OCI-LY7 (cell line): ENCODE measurements around the gene GID8. TPM values are rescaled to one million over a fixed set of nuclear protein-coding genes. Genes with fewer than 3 reads are reported as not detected.

Experiments
- BruUV-seq: library from RNA; stranded (reverse); fragments of 400-500 nt; replicated peaks from 2 replicates; lab custom pipeline; 2021; lab: Mats Ljungman, UMichigan
- CTCF ChIA-PET: fragments of 300-600 bp; sonication (Branson Sonifier 250); formaldehyde crosslinking; loops from one replicate; lab custom pipeline; 2022; ENCODE audit warnings: antibody characterized with exemption; ENCODE audit not compliant: unreplicated experiment; lab: Charles Lee
- POLR2A ChIA-PET: fragments of 300-600 bp; sonication (Branson Sonifier 250); formaldehyde crosslinking; loops from one replicate; lab custom pipeline; 2022; ENCODE audit warnings: antibody characterized with exemption; lab: Charles Lee
- DNase-seq: peaks from one replicate; pipeline ENCODE4 v3.0.0-alpha.2; 2015; ENCODE audit warnings: low spot score
- H2AFZ ChIP-seq: fragments of 200-600 bp; sonication (generic), shearing (Covaris generic); 2 replicates; pipeline ENCODE4 v1.6.1; 2014; ENCODE audit warnings: mild to moderate bottlenecking, antibody characterized with exemption, low read length, moderate library complexity
- H3K27ac ChIP-seq: fragments of 200-600 bp; sonication (generic); 2 replicates; pipeline ENCODE4 v1.5.1; 2014; ENCODE audit warnings: mixed run types, low read depth, mild to moderate bottlenecking, moderate library complexity, low read length, inconsistent platforms; ENCODE audit not compliant: poor library complexity, severe bottlenecking
- H3K36me3 ChIP-seq: fragments of 200-600 bp; sonication (generic); 2 replicates; pipeline ENCODE4 v1.6.1; 2014; ENCODE audit warnings: mild to moderate bottlenecking, antibody characterized with exemption, low read length, moderate library complexity, mixed read lengths; ENCODE audit not compliant: insufficient read depth
- H3K4me1 ChIP-seq: fragments of 200-600 bp; sonication (generic); 2 replicates; pipeline ENCODE4 v1.5.1; 2014; ENCODE audit warnings: mild to moderate bottlenecking, low read length; ENCODE audit not compliant: insufficient read depth, poor library complexity, severe bottlenecking
- H3K4me2 ChIP-seq: fragments of 200-600 bp; sonication (generic); 2 replicates; pipeline ENCODE4 v1.6.1; 2014; ENCODE audit warnings: mild to moderate bottlenecking, low read length
- H3K4me3 ChIP-seq: fragments of 200-600 bp; sonication (generic); 2 replicates; pipeline ENCODE4 v1.5.1; 2014; ENCODE audit warnings: mild to moderate bottlenecking, low read depth, low read length; ENCODE audit not compliant: poor library complexity, severe bottlenecking
- H3K79me2 ChIP-seq: fragments of 200-600 bp; sonication (generic); 2 replicates; pipeline ENCODE4 v1.6.1; 2016; ENCODE audit warnings: low read depth, mild to moderate bottlenecking, low read length, moderate library complexity, mixed read lengths; ENCODE audit not compliant: insufficient read depth
- H3K9me2 ChIP-seq: fragments of 200-600 bp; sonication (generic); 2 replicates; pipeline ENCODE4 v1.6.1; 2016; ENCODE audit warnings: mild to moderate bottlenecking, low read length, mixed read lengths; ENCODE audit not compliant: insufficient read depth
- H3K9me3 ChIP-seq: fragments of 200-600 bp; sonication (generic); 2 replicates; pipeline ENCODE4 v1.6.1; 2014; ENCODE audit warnings: mild to moderate bottlenecking, mixed run types, low read length, mixed read lengths
- H4K20me1 ChIP-seq: fragments of 200-600 bp; sonication (generic); 2 replicates; pipeline ENCODE4 v1.6.1; 2014; ENCODE audit warnings: mild to moderate bottlenecking, antibody characterized with exemption, low read length, moderate library complexity, mixed read lengths; ENCODE audit not compliant: insufficient read depth
- EZH2phosphoT487 ChIP-seq: fragments of 200-600 bp; sonication (generic); IDR thresholded peaks from 2 replicates; pipeline ENCODE4 v1.6.1; 2018; ENCODE audit warnings: low read depth, borderline replicate concordance, mild to moderate bottlenecking, mixed run types, antibody characterized with exemption, low read length, moderate library complexity, mixed read lengths
- intact Hi-C: fragments of 100-400 bp; cut with micrococcal nuclease; formaldehyde crosslinking; loops from one replicate; pipeline ENCODE4 v1.10.0; 2022; ENCODE audit not compliant: unreplicated experiment
- total RNA-seq, 2 experiments: library from RNA; depleted of rRNA in 1 of 2; stranded (reverse); fragments of >200 nt in 1 of 2; shearing (Covaris generic) in 1 of 2; gene quantifications; 2 replicates each; pipeline ENCODE4 v1.2.3, GENCODE V29; 2014 to 2022
- TF ChIP-seq, protein P1 (sequence below): fragments of 200-600 bp; sonication (generic); conservative IDR thresholded peaks from 2 replicates; pipeline ENCODE4 v1.5.1; 2014; ENCODE audit warnings: mild to moderate bottlenecking, antibody characterized with exemption, low read length, moderate library complexity, mixed read lengths

The GID8 gene
- total RNA-seq, 2 experiments from 2014 or later: 28.7 to 47.7 TPM

DNA sequence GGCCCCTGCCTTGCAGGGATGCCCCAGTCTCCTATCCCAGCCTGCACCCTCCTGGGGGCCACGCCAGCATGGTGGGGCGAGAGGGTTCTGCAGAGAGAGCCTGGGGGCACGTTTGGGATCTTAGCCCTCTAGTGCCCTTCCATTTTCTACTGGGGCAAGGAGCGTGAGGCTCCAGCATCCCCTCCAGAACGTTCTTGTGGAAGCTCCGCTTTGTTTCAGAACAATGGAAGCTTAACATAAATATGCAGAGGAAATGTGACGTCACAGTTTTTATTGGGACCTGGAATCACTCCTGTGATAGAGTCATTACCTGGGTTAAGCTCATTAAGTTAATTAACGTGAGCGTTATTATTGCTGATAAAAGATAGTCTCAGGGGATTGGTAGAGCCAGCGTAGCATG is 49.2 kb downstream of the GID8 start:
- no peaks in the 10 kb centered on the region for H3K9me3 ChIP-seq

DNA sequence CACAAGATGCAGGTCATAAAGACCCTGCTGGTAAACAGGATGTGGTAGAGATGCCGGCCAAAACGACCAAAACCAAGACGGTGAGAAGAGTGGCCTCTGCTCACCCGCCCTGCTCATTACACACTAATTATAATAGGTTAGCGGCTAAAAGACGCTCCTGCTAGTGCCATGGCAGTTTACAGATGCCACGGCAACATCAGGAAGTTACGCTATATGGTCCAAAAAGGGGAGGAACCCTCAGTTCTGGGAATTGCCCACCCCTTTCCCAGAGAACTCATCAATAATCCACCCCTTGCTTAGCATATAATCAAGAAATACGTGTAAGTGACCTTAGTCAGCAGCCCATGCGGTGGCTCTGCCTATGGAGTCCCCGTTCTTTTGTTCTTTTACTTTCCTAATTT is 51.3 kb downstream of the GID8 start:
- no TSS peak for BruUV-seq
- H3K4me3 ChIP-seq: no peak overlapping the region
- TF ChIP-seq, protein P1, sequence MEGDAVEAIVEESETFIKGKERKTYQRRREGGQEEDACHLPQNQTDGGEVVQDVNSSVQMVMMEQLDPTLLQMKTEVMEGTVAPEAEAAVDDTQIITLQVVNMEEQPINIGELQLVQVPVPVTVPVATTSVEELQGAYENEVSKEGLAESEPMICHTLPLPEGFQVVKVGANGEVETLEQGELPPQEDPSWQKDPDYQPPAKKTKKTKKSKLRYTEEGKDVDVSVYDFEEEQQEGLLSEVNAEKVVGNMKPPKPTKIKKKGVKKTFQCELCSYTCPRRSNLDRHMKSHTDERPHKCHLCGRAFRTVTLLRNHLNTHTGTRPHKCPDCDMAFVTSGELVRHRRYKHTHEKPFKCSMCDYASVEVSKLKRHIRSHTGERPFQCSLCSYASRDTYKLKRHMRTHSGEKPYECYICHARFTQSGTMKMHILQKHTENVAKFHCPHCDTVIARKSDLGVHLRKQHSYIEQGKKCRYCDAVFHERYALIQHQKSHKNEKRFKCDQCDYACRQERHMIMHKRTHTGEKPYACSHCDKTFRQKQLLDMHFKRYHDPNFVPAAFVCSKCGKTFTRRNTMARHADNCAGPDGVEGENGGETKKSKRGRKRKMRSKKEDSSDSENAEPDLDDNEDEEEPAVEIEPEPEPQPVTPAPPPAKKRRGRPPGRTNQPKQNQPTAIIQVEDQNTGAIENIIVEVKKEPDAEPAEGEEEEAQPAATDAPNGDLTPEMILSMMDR: no peak
- TF ChIP-seq EZH2phosphoT487: no peak
- no peaks in the 10 kb centered on the region for H3K36me3 ChIP-seq
- H3K9me3 ChIP-seq: no peaks in the 10 kb centered on the region
- no peak overlapping the region for H3K27ac ChIP-seq
- H4K20me1 ChIP-seq: no peaks in the 10 kb centered on the region
- intact Hi-C loops: no loop called here
- ChIA-PET CTCF (no interaction called here), POLR2A (no interaction called here)
- H3K4me2 ChIP-seq: no peak overlapping the region
- no peaks in the 10 kb centered on the region for H3K9me2 ChIP-seq
- no peak for DNase-seq
- H2AFZ ChIP-seq: no peak overlapping the region
- H3K79me2 ChIP-seq: no peaks in the 10 kb centered on the region
- no peaks in the 10 kb centered on the region for H3K4me1 ChIP-seq

More for the DNA sequence above, 49.2 kb downstream of the GID8 start:
- H3K4me3 ChIP-seq: no peak overlapping the region
- H3K36me3 ChIP-seq: no peaks in the 10 kb centered on the region
- ChIA-PET POLR2A (no interaction called here), CTCF (no interaction called here)
- intact Hi-C loops: no loop called here
- no peak for DNase-seq
- TF ChIP-seq, protein P1: no peak
- TF ChIP-seq EZH2phosphoT487: no peak
- H3K4me1 ChIP-seq: no peaks in the 10 kb centered on the region
- no peak overlapping the region for H2AFZ ChIP-seq
- H3K27ac ChIP-seq: no peak overlapping the region
- H3K4me2 ChIP-seq: no peak overlapping the region
- no peaks in the 10 kb centered on the region for H4K20me1 ChIP-seq
- H3K9me2 ChIP-seq: no peaks in the 10 kb centered on the region
- H3K79me2 ChIP-seq: no peaks in the 10 kb centered on the region
- BruUV-seq: no TSS peak

GRCh38 chr20:62990306-62990825 is 52.4 kb downstream of the GID8 start:
- Histone ChIP-seq H4K20me1 (no peaks in the 10 kb centered on the region), H3K27ac (no peak overlapping the region), H3K36me3 (no peaks in the 10 kb centered on the region), H2AFZ (no peak overlapping the region), H3K79me2 (no peaks in the 10 kb centered on the region), H3K4me3 (no peak overlapping the region), H3K9me2 (no peaks in the 10 kb centered on the region), H3K4me1 (no peaks in the 10 kb centered on the region), H3K9me3 (no peaks in the 10 kb centered on the region), H3K4me2 (no peak overlapping the region)
- intact Hi-C loops: no loop called here
- ChIA-PET CTCF (no interaction called here), POLR2A (interaction anchor here (0.6 to 1.0 kb wide), 2 partner anchors 36 to 362 kb away, joined by 3 read pairs; no protein-coding TSS in a partner anchor)
- TF ChIP-seq, protein P1: no peak
- no peak for TF ChIP-seq EZH2phosphoT487
- DNase-seq: no peak
- no TSS peak for BruUV-seq
